ENCODE measurements around the gene KEL.

The KEL gene

DNA sequence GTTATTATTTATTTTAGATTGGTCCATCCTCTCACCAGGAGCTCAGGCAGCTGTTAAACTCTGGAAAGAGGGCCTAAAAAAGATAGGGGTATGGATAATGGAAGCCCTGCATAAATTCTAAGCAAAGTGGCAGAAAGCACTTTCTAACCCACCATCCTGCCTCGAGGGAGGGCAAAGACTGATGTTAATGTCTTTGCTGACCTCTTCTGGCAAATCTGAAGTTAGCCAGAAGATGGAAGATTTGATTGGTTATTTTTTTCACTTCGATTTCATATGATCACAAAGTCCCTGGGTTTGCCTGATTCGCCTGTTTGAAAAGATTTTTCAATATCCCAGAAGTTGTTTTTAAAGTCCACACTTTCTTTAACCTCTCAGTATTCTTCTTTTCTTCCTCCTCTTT is 39.9 kb upstream of the KEL start:
- no peaks in the 10 kb centered on the region for H3K4me1 ChIP-seq (ENCODE audit: insufficient read depth, insufficient read length)
- H3K27me3 ChIP-seq (ENCODE audit: insufficient read depth, insufficient read length), result peaks cover 3% of the 10 kb centered on the region
- H3K9me3 ChIP-seq (ENCODE audit: insufficient read depth, low read length), result no peaks in the 10 kb centered on the region
- no peaks in the 10 kb centered on the region for H3K36me3 ChIP-seq (ENCODE audit: insufficient read depth, insufficient read length, low read length)
- no peak overlapping the region for H3K4me3 ChIP-seq (ENCODE audit: insufficient read length, low read depth)
- peak; percentile 15 for DNase-seq (ENCODE audit: low read depth, low spot score)
- TF ChIP-seq ZNF274 (IDR thresholded peaks at IDR 0.05; ENCODE audit: low read depth, low read length) (no peak), SUZ12 (IDR thresholded peaks at IDR 0.05; ENCODE audit: extremely low read depth, insufficient read depth, insufficient read length) (no peak), YY1 (IDR thresholded peaks at IDR 0.05; ENCODE audit: insufficient read depth, insufficient read length) (no peak)
- H3K9ac ChIP-seq (ENCODE audit: insufficient read length, low read depth), result no peak overlapping the region

DNA sequence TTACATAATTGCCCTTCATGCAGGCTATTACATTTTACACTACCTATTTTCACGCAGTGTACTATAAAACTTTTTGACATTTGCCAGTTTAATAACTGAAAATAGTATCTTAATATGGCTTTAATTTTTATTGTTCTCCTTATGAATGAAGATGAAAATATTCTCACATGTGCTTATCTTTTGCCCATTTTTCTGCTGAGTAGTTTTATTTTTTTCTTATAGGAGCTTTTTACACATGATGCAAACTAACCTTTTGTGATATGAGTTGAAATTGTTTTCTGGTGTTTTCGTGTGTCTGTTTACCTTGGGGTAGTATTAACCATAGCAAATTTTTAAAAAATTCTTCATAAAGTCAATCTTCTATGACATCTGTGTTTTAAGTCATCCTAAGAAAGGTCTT is 38.5 kb upstream of the KEL start:
- no peak for DNase-seq (ENCODE audit: low read depth, low spot score)
- peaks cover 3% of the 10 kb centered on the region for H3K27me3 ChIP-seq (ENCODE audit: insufficient read depth, insufficient read length)
- no peak for TF ChIP-seq ZNF274 (IDR thresholded peaks at IDR 0.05; ENCODE audit: low read depth, low read length)
- no peak for TF ChIP-seq SUZ12 (IDR thresholded peaks at IDR 0.05; ENCODE audit: extremely low read depth, insufficient read depth, insufficient read length)
- no peak for TF ChIP-seq YY1 (IDR thresholded peaks at IDR 0.05; ENCODE audit: insufficient read depth, insufficient read length)
- H3K9me3 ChIP-seq (ENCODE audit: insufficient read depth, low read length), result no peaks in the 10 kb centered on the region
- no peaks in the 10 kb centered on the region for H3K4me1 ChIP-seq (ENCODE audit: insufficient read depth, insufficient read length)
- H3K4me3 ChIP-seq (ENCODE audit: insufficient read length, low read depth), result no peak overlapping the region
- H3K9ac ChIP-seq (ENCODE audit: insufficient read length, low read depth), result no peak overlapping the region
- H3K36me3 ChIP-seq (ENCODE audit: insufficient read depth, insufficient read length, low read length), result no peaks in the 10 kb centered on the region

DNA sequence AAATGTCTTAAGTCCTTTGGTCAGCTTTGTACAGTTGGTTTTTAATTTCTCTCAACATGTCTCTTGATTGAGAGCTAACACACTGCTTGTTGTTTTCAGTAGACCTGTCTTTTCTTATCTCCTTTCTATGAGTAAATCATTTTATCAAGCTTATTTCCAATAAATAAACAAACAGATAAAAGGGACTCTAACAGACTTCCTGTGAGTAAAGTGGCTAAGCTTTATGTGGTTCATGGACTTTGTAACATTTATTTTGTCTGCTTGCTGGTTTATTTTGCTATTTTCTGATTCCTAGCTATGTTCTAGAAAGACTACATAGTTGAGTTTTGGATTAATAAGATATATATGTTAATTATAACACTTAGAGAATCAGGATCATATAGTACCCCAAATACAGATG is 37.6 kb upstream of the KEL start:
- TF ChIP-seq YY1 (IDR thresholded peaks at IDR 0.05; ENCODE audit: insufficient read depth, insufficient read length), result no peak
- TF ChIP-seq SUZ12 (IDR thresholded peaks at IDR 0.05; ENCODE audit: extremely low read depth, insufficient read depth, insufficient read length), result no peak
- TF ChIP-seq ZNF274 (IDR thresholded peaks at IDR 0.05; ENCODE audit: low read depth, low read length), result no peak
- H3K4me1 ChIP-seq (ENCODE audit: insufficient read depth, insufficient read length), result no peaks in the 10 kb centered on the region
- H3K4me3 ChIP-seq (ENCODE audit: insufficient read length, low read depth), result no peak overlapping the region
- H3K9ac ChIP-seq (ENCODE audit: insufficient read length, low read depth), result no peak overlapping the region
- no peaks in the 10 kb centered on the region for H3K9me3 ChIP-seq (ENCODE audit: insufficient read depth, low read length)
- no peaks in the 10 kb centered on the region for H3K36me3 ChIP-seq (ENCODE audit: insufficient read depth, insufficient read length, low read length)
- no peak for DNase-seq (ENCODE audit: low read depth, low spot score)
- peaks cover 3% of the 10 kb centered on the region for H3K27me3 ChIP-seq (ENCODE audit: insufficient read depth, insufficient read length)

DNA sequence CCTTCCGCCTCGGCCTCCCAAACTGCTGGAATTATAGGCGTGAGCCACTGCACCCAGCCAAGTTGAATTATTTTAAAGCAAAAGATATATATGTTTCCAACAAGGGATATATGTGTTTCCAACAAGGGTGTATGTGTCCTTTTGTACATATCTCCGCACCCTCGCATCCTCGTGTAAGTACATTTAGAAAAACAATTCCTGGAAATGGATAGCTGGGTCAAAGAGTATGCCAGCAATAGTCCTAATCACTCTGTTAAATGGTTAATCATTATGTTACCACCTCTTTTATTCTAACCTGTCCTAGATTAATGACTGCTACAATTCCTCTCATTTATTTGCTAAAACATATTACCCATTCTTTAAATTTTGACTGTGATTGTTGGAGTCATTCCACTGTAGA is 36.8 kb upstream of the KEL start:
- H3K4me1 ChIP-seq (ENCODE audit: insufficient read depth, insufficient read length), result no peaks in the 10 kb centered on the region
- H3K36me3 ChIP-seq (ENCODE audit: insufficient read depth, insufficient read length, low read length), result no peaks in the 10 kb centered on the region
- H3K9me3 ChIP-seq (ENCODE audit: insufficient read depth, low read length), result no peaks in the 10 kb centered on the region
- TF ChIP-seq ZNF274 (IDR thresholded peaks at IDR 0.05; ENCODE audit: low read depth, low read length), result no peak
- TF ChIP-seq SUZ12 (IDR thresholded peaks at IDR 0.05; ENCODE audit: extremely low read depth, insufficient read depth, insufficient read length), result no peak
- TF ChIP-seq YY1 (IDR thresholded peaks at IDR 0.05; ENCODE audit: insufficient read depth, insufficient read length), result no peak
- H3K9ac ChIP-seq (ENCODE audit: insufficient read length, low read depth), result no peak overlapping the region
- DNase-seq (ENCODE audit: low read depth, low spot score), result no peak
- no peaks in the 10 kb centered on the region for H3K27me3 ChIP-seq (ENCODE audit: insufficient read depth, insufficient read length)
- H3K4me3 ChIP-seq (ENCODE audit: insufficient read length, low read depth), result no peak overlapping the region

DNA sequence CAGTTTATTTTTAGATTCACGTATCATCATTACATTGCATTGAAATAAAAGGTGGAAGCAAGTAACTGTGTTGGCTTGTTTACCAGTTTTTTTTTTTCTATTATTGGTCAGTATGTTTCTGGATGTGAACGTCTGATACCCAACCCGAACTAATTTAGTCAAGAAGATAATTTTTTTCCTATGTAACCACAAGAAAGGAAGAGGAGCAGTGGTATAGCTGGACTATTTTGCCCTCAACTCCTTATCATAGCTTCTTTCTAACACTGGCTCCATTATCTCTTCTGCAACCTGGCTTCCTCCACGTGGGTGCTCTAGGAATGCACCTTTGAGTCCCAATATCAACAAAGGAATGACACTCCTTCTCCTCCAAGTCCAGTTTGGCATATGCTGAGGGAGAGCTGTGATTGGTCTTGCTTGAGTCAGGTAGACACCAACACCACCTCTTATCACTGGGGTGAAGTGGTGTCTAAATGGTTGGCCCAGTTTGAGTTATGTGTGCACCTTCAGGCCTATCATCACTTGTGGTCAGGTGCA is 35.4 kb upstream of the KEL start:
- H3K36me3 ChIP-seq (ENCODE audit: insufficient read depth, insufficient read length, low read length), result no peaks in the 10 kb centered on the region
- TF ChIP-seq SUZ12 (IDR thresholded peaks at IDR 0.05; ENCODE audit: extremely low read depth, insufficient read depth, insufficient read length) (no peak), YY1 (IDR thresholded peaks at IDR 0.05; ENCODE audit: insufficient read depth, insufficient read length) (no peak), ZNF274 (IDR thresholded peaks at IDR 0.05; ENCODE audit: low read depth, low read length) (no peak)
- no peaks in the 10 kb centered on the region for H3K27me3 ChIP-seq (ENCODE audit: insufficient read depth, insufficient read length)
- no peak overlapping the region for H3K4me3 ChIP-seq (ENCODE audit: insufficient read length, low read depth)
- no peak overlapping the region for H3K9ac ChIP-seq (ENCODE audit: insufficient read length, low read depth)
- no peaks in the 10 kb centered on the region for H3K9me3 ChIP-seq (ENCODE audit: insufficient read depth, low read length)
- H3K4me1 ChIP-seq (ENCODE audit: insufficient read depth, insufficient read length), result no peaks in the 10 kb centered on the region
- no peak for DNase-seq (ENCODE audit: low read depth, low spot score)

DNA sequence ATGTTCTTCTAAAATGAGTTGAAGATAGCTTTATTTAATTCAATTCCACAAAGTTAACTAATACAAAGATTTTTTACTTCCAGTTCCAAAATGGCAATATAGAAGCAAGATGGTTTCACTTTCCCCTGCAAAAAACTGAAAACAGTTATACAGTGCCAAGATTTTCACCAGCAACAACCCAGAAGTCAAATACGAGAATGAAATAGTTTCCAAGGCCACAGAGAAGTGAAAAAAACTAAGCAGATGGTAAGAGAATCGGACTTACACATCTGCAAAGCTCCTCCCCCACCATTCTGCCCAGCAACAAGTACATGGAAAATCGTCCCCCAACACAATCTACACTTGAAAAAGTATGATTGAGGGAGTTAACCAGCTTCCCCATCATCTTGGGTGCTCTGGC is 30.3 kb upstream of the KEL start:
- Histone ChIP-seq H3K9ac (ENCODE audit: insufficient read length, low read depth) (no peak overlapping the region), H3K9me3 (ENCODE audit: insufficient read depth, low read length) (no peaks in the 10 kb centered on the region), H3K4me1 (ENCODE audit: insufficient read depth, insufficient read length) (no peaks in the 10 kb centered on the region), H3K27me3 (ENCODE audit: insufficient read depth, insufficient read length) (no peaks in the 10 kb centered on the region), H3K4me3 (ENCODE audit: insufficient read length, low read depth) (no peak overlapping the region), H3K36me3 (ENCODE audit: insufficient read depth, insufficient read length, low read length) (no peaks in the 10 kb centered on the region)
- TF ChIP-seq YY1 (IDR thresholded peaks at IDR 0.05; ENCODE audit: insufficient read depth, insufficient read length), result no peak
- no peak for TF ChIP-seq ZNF274 (IDR thresholded peaks at IDR 0.05; ENCODE audit: low read depth, low read length)
- no peak for TF ChIP-seq SUZ12 (IDR thresholded peaks at IDR 0.05; ENCODE audit: extremely low read depth, insufficient read depth, insufficient read length)
- no peak for DNase-seq (ENCODE audit: low read depth, low spot score)

DNA sequence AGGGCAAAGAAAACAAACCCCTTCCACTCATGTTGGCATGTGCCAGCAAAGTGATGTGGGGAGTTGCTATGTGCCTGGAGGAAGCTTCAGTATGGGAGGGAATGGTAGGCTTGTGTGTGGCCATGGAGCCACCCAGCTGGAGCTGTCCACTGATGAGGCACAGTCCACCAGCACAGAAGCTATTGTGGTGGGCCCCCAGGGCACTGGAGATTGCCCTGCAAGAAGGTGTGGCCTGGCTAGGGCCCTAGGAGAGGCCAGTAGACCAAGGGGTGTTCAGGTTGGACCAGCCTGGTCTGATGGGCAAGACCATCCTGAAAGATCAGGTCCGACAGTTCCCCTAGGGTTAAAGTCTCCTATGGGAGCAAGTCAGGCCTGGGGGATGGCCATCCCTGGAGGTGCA is 22.1 kb upstream of the KEL start:
- DNase-seq (ENCODE audit: low read depth, low spot score), result no peak
- H3K9me3 ChIP-seq (ENCODE audit: insufficient read depth, low read length), result no peaks in the 10 kb centered on the region
- no peaks in the 10 kb centered on the region for H3K27me3 ChIP-seq (ENCODE audit: insufficient read depth, insufficient read length)
- H3K4me1 ChIP-seq (ENCODE audit: insufficient read depth, insufficient read length), result no peaks in the 10 kb centered on the region
- no peak overlapping the region for H3K4me3 ChIP-seq (ENCODE audit: insufficient read length, low read depth)
- no peak overlapping the region for H3K9ac ChIP-seq (ENCODE audit: insufficient read length, low read depth)
- TF ChIP-seq YY1 (IDR thresholded peaks at IDR 0.05; ENCODE audit: insufficient read depth, insufficient read length) (no peak), SUZ12 (IDR thresholded peaks at IDR 0.05; ENCODE audit: extremely low read depth, insufficient read depth, insufficient read length) (no peak), ZNF274 (IDR thresholded peaks at IDR 0.05; ENCODE audit: low read depth, low read length) (no peak)
- no peaks in the 10 kb centered on the region for H3K36me3 ChIP-seq (ENCODE audit: insufficient read depth, insufficient read length, low read length)
